Right atrium auricular region (tissue), 2 donors: Measurements from ENCODE around the gene PCDH9. TPM values are rescaled to one million over a fixed set of nuclear protein-coding genes. Genes with fewer than 3 reads are reported as not detected.

ENCODE experiments used
- DNase-seq: peaks from one replicate; pipeline ENCODE4 v3.0.0-alpha.2; 2019; ENCODE audit warnings: low spot score
- H3K27ac ChIP-seq, 2 donors: fragments of 200-600 bp; sonication (generic); 1 replicate in 1 of 2; 2 replicates in 1 of 2; pipeline ENCODE4 v1.5.1; 2016 to 2019
- H3K27me3 ChIP-seq, 2 donors: fragments of 200-600 bp; sonication (generic); one replicate each; pipeline versions ENCODE4 v1.5.1 to v1.6.0; 2017 to 2019
- H3K36me3 ChIP-seq: fragments of 200-600 bp; sonication (generic); one replicate; pipeline ENCODE4 v1.5.1; 2016
- H3K4me1 ChIP-seq, 2 donors: fragments of 200-600 bp; sonication (generic); one replicate each; pipeline versions ENCODE4 v1.5.1 to v1.6.0; 2017 to 2019
- H3K4me3 ChIP-seq, 2 donors: fragments of 200-600 bp; sonication (generic); 1 replicate in 1 of 2; 2 replicates in 1 of 2; pipeline ENCODE4 v1.5.1; 2017 to 2019; ENCODE audit warnings: mild to moderate bottlenecking in 1 of 2, moderate library complexity in 1 of 2
- H3K9me3 ChIP-seq, 2 donors: fragments of 200-600 bp; sonication (generic); one replicate each; pipeline ENCODE4 v1.5.1; 2019
- CTCF ChIP-seq, 2 donors: fragments of 200-600 bp; sonication (generic); IDR thresholded peaks; one replicate each; pipeline ENCODE4 v1.5.1; 2019; ENCODE audit warnings: antibody characterized with exemption in 2 of 2
- total RNA-seq, 2 donors: library from RNA; depleted of rRNA; stranded (reverse); fragments of >200 nt; gene quantifications; one replicate each; pipeline ENCODE4 v1.1.0, GENCODE V29; 2016

PCDH9 gene
- total RNA-seq, 2 donors from 2014 or later, result 19.4 to 28.7 TPM

GRCh38 chr13:67004511-67004910, 225.6 kb downstream of the PCDH9 start:
- no peak overlapping the region for H3K4me3 ChIP-seq
- no peaks in the 10 kb centered on the region for H3K9me3 ChIP-seq
- DNase-seq, result no peak
- no peaks in the 10 kb centered on the region for H3K4me1 ChIP-seq
- no peaks in the 10 kb centered on the region for H3K27me3 ChIP-seq
- no peak for TF ChIP-seq CTCF (IDR thresholded peaks at IDR 0.05)
- H3K27ac ChIP-seq, result no peak overlapping the region
- H3K36me3 ChIP-seq, result no peaks in the 10 kb centered on the region

- TF ChIP-seq CTCF (IDR thresholded peaks at IDR 0.05), result no peak
Measured at GRCh38 chr13:67003743-67004142, 226.4 kb downstream of the PCDH9 start.

GRCh38 chr13:67001363-67001762, 228.8 kb downstream of the PCDH9 start:
- no peak overlapping the region for H3K4me3 ChIP-seq
- H3K27ac ChIP-seq, result no peak overlapping the region
- TF ChIP-seq CTCF (IDR thresholded peaks at IDR 0.05), result no peak
- DNase-seq, result no peak
- no peaks in the 10 kb centered on the region for H3K27me3 ChIP-seq
- H3K4me1 ChIP-seq, result no peaks in the 10 kb centered on the region
- no peaks in the 10 kb centered on the region for H3K36me3 ChIP-seq
- H3K9me3 ChIP-seq, result no peaks in the 10 kb centered on the region

More at GRCh38 chr13:67003743-67004142, 226.4 kb downstream of the PCDH9 start:
- H3K36me3 ChIP-seq, result no peaks in the 10 kb centered on the region
- no peak overlapping the region for H3K27ac ChIP-seq
- no peak overlapping the region for H3K4me3 ChIP-seq
- H3K27me3 ChIP-seq, result no peaks in the 10 kb centered on the region
- no peaks in the 10 kb centered on the region for H3K4me1 ChIP-seq
- H3K9me3 ChIP-seq, result no peaks in the 10 kb centered on the region
- DNase-seq, result no peak

GRCh38 chr13:66996503-66996902, 233.6 kb downstream of the PCDH9 start:
- H3K4me3 ChIP-seq, result no peak overlapping the region
- no peak for TF ChIP-seq CTCF (IDR thresholded peaks at IDR 0.05)
- H3K27ac ChIP-seq, result no peak overlapping the region
- H3K4me1 ChIP-seq, result peaks cover 0 to 6% of the 10 kb centered on the region in 2 donors
- H3K36me3 ChIP-seq, result no peaks in the 10 kb centered on the region
- no peaks in the 10 kb centered on the region for H3K27me3 ChIP-seq
- DNase-seq, result no peak
- no peaks in the 10 kb centered on the region for H3K9me3 ChIP-seq

GRCh38 chr13:66995203-66995611, 234.9 kb downstream of the PCDH9 start:
- no peak overlapping the region for H3K27ac ChIP-seq

More at GRCh38 chr13:66995203-66995611, 234.9 kb downstream of the PCDH9 start:
- Histone ChIP-seq H3K36me3 (no peaks in the 10 kb centered on the region), H3K27me3 (no peaks in the 10 kb centered on the region), H3K4me1 (peaks cover 0 to 6% of the 10 kb centered on the region in 2 donors), H3K9me3 (no peaks in the 10 kb centered on the region), H3K4me3 (no peak overlapping the region)
- DNase-seq, result no peak
- TF ChIP-seq CTCF (IDR thresholded peaks at IDR 0.05), result no peak
